T-helper 9 cell (primary cell): Measurements from ENCODE around the gene C1orf232.

Experiments
- DNase-seq: peaks from one replicate; pipeline ENCODE4 v3.0.0-alpha.2; 2020

C1orf232 gene

GRCh38 chr1:26177182-26177684 lies 8.5 kb upstream of the C1orf232 start, which contains the start of gene CNKSR1:
TSS of gene CNKSR1 (plus strand) at chr1:26177491. CDS start at chr1:26177548, 57 bp downstream.
- DNase-seq = no peak

DNA sequence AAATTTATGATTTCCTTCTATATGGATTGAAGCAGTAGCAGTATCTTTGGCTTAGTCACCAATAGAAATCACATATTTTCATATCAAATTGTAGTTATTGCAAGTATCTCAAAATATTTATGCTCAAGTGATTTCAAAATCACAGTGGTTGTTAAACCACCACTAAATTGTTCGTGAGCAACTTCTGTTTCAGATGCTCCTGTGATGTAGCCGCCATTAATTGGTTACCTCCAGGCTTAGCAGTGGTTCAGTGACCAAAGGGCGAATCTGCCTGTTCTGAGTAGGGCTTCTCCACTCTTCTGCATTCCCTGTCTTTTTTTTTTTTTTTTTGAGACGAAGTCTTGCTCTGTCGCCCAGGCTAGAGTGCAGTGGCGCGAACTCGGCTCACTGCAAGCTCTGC lies 6.6 kb upstream of the C1orf232 start:
- DNase-seq = no peak

DNA sequence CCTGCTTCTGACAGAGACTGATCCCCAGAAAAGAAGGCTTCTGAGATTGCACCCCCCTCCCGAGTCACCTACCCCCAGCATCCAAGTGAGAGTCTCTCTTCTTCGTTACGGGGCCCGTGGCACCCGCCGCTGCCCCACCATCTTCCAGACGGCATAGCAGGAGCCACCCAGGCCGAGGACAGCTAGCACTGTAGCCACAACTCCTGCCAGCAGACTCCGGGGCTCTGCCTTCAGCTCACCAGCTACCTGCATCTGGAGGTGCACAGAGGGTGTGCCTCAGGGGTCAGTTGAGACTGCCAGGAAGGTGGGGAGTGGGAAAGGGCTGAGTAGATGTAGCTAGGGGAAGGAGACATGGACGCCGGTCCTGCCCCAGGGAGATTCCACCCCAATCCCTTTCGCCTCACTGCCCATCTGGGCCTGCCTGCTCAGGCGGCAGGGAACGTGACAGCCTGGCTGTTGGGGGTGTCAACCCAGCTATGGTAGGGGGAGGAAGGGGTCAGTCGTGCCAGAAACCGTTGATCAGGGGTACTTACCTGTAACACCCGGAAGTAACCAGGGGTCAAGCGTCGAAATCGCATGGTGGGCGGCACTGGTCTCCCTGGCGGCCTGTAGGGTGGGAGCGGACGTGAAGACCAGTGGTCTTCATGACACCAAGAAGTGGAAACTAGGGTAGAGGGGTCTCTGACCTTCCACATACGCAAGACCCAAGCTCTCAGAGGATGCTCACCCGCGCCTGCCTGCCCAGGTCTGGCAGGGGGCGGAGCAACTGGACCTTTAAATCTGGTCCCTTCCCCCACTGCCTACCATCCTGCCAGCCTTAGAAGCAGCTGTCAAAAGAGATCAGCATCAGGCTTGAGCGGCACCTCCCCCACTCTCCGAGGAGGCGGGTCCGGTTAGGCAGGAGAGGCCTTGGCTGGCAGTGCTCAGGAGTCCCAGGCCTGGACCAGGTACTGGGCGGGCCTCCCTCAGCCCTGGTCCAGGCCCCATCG lies 2.6 kb upstream of the C1orf232 start, which contains the start of gene ZNF593OS:
Gene ZNF593OS, minus strand, starts transcription at position 749 of the 989 bp plus-strand sequence. Its CDS starts 171 bp downstream, at position 578.
- no peak for DNase-seq

DNA sequence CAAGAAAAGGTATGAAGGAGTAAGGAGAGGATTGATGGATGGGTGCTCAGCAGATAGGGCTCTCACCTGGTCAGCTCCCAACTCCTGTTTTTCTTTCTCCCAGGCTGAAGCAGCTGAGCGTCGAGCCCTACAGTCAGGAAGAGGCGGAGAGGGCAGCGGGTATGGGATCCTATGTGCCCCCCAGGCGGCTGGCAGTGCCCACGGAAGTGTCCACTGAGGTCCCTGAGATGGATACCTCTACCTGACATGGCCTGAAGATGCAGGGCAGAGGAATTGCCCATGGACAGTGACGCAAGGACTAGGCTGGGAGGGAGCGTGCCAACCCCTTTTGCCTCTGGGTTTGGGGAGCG lies 1.7 kb upstream of the C1orf232 start:
- DNase-seq = no peak

GRCh38 chr1:26169669-26170471 lies 1.1 kb upstream of the C1orf232 start, which contains the start of gene ZNF593:
TSS of gene ZNF593 (plus strand) at chr1:26169908. CDS start at chr1:26169984, 76 bp downstream.
- peak; percentile 76 for DNase-seq

GRCh38 chr1:26169198-26169554 lies 413 bp upstream of the C1orf232 start:
- DNase-seq = no peak

GRCh38 chr1:26166719-26167281 lies 2.0 kb downstream of the C1orf232 start:
- DNase-seq = no peak

- DNase-seq = no peak
Observed at GRCh38 chr1:26164861-26165842, 3.6 kb downstream of the C1orf232 start.

DNA sequence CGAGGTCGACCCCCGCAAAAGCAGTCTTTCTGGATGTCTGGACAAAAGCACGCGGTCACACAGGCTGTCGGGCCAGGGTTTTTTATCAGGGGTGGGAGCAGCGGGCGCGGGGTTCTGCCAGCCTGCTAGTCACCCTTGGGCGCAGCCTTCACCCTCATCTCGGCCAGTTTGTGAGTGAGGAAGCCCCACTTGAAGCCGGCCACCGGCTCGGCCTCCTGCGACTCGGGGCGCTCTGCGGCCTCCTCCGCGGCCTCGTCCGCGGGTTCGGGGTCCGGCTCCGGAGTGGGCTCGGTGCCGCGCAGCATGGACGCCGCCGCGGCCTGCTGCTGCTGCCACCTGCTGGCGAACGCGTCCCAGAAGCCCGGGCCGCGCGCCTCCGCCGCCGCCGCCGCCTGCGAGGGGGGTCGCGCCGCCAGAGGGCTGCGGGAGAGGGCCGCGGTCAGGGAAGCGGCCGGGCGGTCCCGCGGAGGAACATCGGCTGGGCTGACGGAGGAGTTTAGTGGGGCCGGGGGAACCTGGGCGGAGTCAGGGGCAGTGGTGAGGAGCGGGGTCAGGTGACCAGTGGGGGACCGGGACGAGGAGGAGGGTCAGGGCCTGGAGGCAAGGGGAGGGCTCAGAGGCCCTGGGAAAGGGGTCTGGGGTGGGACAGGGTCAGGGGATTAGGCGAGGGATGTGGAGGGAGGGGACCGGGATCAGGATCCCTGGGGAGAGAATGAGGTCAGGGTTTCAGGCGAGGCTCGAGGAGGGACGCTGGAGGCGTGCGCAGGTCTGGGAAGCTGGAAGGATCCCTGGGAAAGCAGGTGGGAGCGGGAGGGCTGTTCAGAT lies 4.5 kb downstream of the C1orf232 start:
- DNase-seq = peak; percentile 53

DNA sequence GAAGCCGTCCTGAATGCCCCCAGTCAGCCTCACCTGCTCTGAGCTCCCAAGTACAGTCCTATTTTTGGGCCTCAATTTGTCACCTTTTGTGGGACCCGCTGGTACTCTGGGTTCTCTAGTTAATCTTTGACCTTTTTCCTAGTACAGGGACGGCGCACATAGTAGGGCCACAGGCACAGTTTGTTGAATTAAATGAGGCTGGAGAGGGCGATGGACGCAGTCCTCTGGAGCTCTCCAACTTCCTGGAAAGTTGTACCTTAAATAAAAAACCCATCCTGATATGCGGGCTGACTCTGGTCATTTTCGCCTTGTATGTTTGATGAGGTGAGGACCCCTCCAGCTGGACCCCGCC lies 5.1 kb downstream of the C1orf232 start:
- no peak for DNase-seq

DNA sequence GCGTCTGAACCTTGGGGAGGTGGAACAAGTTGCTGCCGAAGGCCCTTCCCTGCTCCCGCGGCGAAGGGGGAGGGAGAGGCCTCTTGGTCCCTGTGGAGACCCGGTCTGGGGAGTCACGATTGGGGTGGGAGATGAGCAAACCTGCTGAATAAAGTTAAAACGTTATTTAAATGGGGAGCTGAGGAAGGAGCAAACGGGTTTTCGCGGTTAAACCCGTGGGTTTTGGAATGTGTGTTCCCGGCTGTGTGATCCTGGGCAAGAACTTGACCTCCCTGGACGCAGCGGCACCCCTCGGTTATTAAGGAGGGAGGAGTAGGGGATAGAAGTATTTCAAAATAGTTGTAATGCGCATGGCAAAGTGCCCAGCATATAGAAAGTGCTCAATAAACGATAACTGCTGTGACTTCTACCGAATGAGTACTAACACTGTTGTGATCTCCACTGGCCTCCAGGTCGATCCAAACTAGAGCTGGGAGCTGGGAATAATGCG lies 6.5 kb downstream of the C1orf232 start:
- DNase-seq = no peak

GRCh38 chr1:26161415-26162219 lies 7.1 kb downstream of the C1orf232 start:
- DNase-seq = peak; percentile 16

DNA sequence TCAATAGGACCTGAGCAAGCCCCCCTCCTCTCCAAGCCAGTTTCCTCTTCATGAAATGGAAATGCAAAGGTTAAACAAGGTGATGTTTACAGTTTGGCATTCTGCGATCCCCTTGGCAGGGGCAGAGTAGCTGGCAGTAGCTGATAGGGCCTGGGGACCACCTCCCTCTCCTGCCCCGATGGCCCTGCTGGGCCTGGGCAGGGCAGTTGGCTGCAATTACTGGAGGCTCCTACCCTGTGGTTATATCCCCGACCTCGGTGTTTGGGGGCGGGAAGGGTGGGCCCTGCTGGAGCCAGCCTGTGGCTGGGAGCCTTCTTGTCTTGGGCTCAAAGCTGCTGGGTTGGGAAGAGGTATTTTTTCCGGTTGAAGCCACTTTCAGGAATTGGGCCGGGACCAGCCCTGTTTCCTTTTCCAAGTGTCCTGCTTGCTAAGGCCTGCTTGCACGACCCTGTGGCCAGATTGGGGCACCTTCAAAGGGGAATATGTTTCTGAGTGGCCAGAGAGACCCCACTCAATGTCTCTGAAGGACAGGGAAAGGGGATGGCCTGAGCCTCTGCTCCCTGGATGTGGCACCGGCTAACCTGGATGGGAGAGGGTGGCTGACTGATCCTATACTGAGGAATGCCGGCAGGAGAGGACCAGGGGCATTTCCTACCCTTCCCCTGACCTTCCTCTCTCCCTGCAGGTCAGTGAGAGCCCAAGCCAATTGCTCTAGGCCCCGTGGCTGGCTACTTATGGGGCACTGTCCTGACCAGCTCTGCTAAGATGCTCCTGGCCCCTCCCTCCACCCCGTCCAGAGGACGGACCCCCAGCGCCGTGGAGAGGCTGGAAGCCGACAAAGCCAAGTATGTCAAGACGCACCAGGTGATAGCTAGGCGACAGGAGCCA lies 8.0 kb downstream of the C1orf232 start:
- DNase-seq = no peak

GRCh38 chr1:26159743-26160039 lies 9.1 kb downstream of the C1orf232 start:
- no peak for DNase-seq

DNA sequence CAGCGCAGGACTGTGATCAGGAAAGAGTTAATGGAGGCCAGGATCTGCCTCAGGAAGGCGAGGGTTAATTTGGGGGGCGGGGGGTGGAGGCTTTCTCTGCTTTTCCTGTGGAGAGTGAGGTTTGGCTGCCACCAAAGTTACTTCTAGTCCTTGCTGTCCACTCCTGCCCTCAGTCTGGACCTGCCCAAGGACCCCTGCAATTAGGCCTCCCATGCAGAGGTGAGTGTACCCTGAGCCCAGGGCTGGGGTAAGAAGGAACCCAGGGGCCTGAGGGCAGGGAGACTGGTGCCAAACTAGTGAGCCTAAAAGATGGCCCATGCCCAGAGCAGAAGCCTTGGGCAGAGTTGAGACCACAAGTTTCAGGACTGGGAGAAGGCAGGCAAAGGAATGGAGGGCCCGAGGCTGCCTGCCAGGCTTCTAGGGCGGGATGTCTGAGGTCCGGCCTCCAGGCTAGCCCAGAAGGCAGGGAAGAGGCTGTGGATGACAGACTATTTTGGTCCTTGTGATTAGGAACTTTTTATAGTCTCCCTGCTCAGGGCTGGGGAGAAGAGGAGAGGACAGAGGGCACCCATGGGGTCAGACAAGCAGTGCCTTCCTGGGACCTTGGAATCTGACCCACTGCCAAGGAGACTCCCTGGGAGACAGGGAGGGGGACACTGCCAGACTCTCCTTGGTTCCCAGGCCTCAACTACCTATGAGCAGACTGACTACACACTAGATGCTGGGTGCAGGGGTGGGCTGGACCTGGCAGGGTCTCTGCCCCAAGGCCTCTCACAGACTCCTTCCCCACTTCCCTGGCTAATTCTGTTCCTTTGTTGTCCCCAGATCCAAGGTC lies 9.6 kb downstream of the C1orf232 start, which contains the start of gene FAM110D:
Gene FAM110D, plus strand, starts transcription at position 172 of the 835 bp plus-strand sequence. CDS start 2,213 bp downstream, outside the sequence.
- no peak for DNase-seq

GRCh38 chr1:26158271-26158907 lies 10.4 kb downstream of the C1orf232 start:
- DNase-seq = no peak
